CD14-positive monocyte (primary cell): ENCODE measurements around the gene SUPT20HL1. TPM values are rescaled to one million over a fixed set of nuclear protein-coding genes. Genes with fewer than 3 reads are reported as not detected.

Experiments used
- DNase-seq, 3 donors: peaks; one replicate each; pipeline ENCODE4 v3.0.0-alpha.2; 2011 to 2022
- H2AFZ ChIP-seq: 2 replicates; pipeline ENCODE4 v1.6.0; 2012; ENCODE audit warnings: mild to moderate bottlenecking, low read depth, low read length, inconsistent platforms; ENCODE audit not compliant: insufficient read depth, poor library complexity, severe bottlenecking
- H3K27ac ChIP-seq, 2 donors: 1 replicate in 1 of 2; 2 replicates in 1 of 2; pipeline ENCODE4 v1.5.1; 2012 to 2013; ENCODE audit warnings: low read length in 2 of 2, control low read depth in 1 of 2, inconsistent platforms in 1 of 2, low read depth in 1 of 2, mild to moderate bottlenecking in 1 of 2
- H3K27me3 ChIP-seq, 2 donors: one replicate each; pipeline versions ENCODE4 v1.6.0 to v1.6.1; 2011 to 2013; ENCODE audit warnings: low read length in 2 of 2; ENCODE audit not compliant: control insufficient read depth in 2 of 2, insufficient read depth in 2 of 2
- H3K36me3 ChIP-seq, 2 donors: replicated peaks in 1 of 2; 1 replicate in 1 of 2; 2 replicates in 1 of 2; pipeline versions ENCODE4 v1.5.1 to v1.6.1; 2012 to 2013; ENCODE audit warnings: low read length in 2 of 2, control low read depth in 1 of 2, inconsistent platforms in 1 of 2, mild to moderate bottlenecking in 1 of 2; ENCODE audit not compliant: insufficient read depth in 2 of 2, control insufficient read depth in 1 of 2
- H3K4me1 ChIP-seq, 2 donors: 1 replicate in 1 of 2; 2 replicates in 1 of 2; pipeline versions ENCODE4 v1.5.1 to v1.6.1; 2012 to 2013; ENCODE audit warnings: low read length in 2 of 2, control low read depth in 1 of 2, inconsistent platforms in 1 of 2, mild to moderate bottlenecking in 1 of 2, moderate library complexity in 1 of 2; ENCODE audit not compliant: insufficient read depth in 2 of 2, control insufficient read depth in 1 of 2
- H3K4me2 ChIP-seq: replicated peaks from 2 replicates; pipeline ENCODE3; 2012; ENCODE audit warnings: low read length, moderate library complexity, mild to moderate bottlenecking; ENCODE audit not compliant: poor library complexity, severe bottlenecking; ENCODE audit errors: extremely low read depth
- H3K4me3 ChIP-seq, 3 experiments: fragments of 200-600 bp in 1 of 3; sonication (generic) in 1 of 3; replicated peaks in 1 of 3; 1 replicate in 2 of 3; 2 replicates in 1 of 3; pipeline ENCODE4 v1.5.1; 2011 to 2013; ENCODE audit warnings: low read length in 3 of 3, mild to moderate bottlenecking in 3 of 3, control low read depth in 2 of 3, low read depth in 2 of 3, inconsistent platforms in 1 of 3, moderate library complexity in 1 of 3
- H3K79me2 ChIP-seq: 2 replicates; pipeline ENCODE4 v1.6.0; 2012; ENCODE audit warnings: mild to moderate bottlenecking, control low read depth, inconsistent platforms, low read length, moderate library complexity; ENCODE audit not compliant: insufficient read depth
- H3K9ac ChIP-seq: 2 replicates; pipeline ENCODE4 v1.6.0; 2017; ENCODE audit warnings: low read length, mild to moderate bottlenecking; ENCODE audit not compliant: insufficient read depth, poor library complexity, severe bottlenecking
- H3K9me3 ChIP-seq, 2 donors: replicated peaks in 1 of 2; 1 replicate in 1 of 2; 2 replicates in 1 of 2; pipeline versions ENCODE4 v1.5.1 to v1.6.1; 2012 to 2013; ENCODE audit warnings: low read length in 2 of 2, control low read depth in 1 of 2; ENCODE audit not compliant: control insufficient read depth in 1 of 2, insufficient read depth in 1 of 2
- H4K20me1 ChIP-seq: 2 replicates; pipeline ENCODE4 v1.6.0; 2012; ENCODE audit warnings: mild to moderate bottlenecking, low read length, control low read depth, moderate library complexity; ENCODE audit not compliant: insufficient read depth
- H3K27ac Mint-ChIP-seq, 7 donors: one replicate each; pipeline ENCODE4 v1.8.0; 2020; ENCODE audit warnings: mild to moderate bottlenecking in 7 of 7, mixed read lengths in 7 of 7, moderate library complexity in 6 of 7, inconsistent platforms in 2 of 7
- H3K27me3 Mint-ChIP-seq, 3 donors: one replicate each; pipeline ENCODE4 v1.8.0; 2021 to 2022; ENCODE audit warnings: low read depth in 3 of 3, mild to moderate bottlenecking in 3 of 3, mixed read lengths in 3 of 3, moderate library complexity in 3 of 3, inconsistent platforms in 1 of 3
- H3K36me3 Mint-ChIP-seq, 2 donors: one replicate each; pipeline ENCODE4 v1.8.0; 2020; ENCODE audit warnings: mixed read lengths in 2 of 2, inconsistent platforms in 1 of 2, mild to moderate bottlenecking in 1 of 2
- H3K4me1 Mint-ChIP-seq: one replicate; pipeline ENCODE4 v1.8.0; 2020; ENCODE audit warnings: mild to moderate bottlenecking, mixed read lengths
- H3K4me3 Mint-ChIP-seq, 2 donors: one replicate each; pipeline ENCODE4 v1.8.0; 2020; ENCODE audit warnings: mild to moderate bottlenecking in 2 of 2, mixed read lengths in 2 of 2, moderate library complexity in 1 of 2
- H3K9me3 Mint-ChIP-seq, 7 donors: one replicate each; pipeline ENCODE4 v1.8.0; 2020 to 2022; ENCODE audit warnings: mixed read lengths in 7 of 7, mild to moderate bottlenecking in 6 of 7, moderate library complexity in 6 of 7, inconsistent platforms in 2 of 7
- WGBS: methylation state at CpG from one replicate; pipeline ENCODE4 v1.1.5; 2013; ENCODE audit warnings: missing lambda C conversion rate; ENCODE audit not compliant: insufficient coverage; 5-methylcytosine and 5-hydroxymethylcytosine counted together
- intact Hi-C, 2 donors: fragments of 100-400 bp; cut with micrococcal nuclease; formaldehyde crosslinking; loops; one replicate each; pipeline versions ENCODE4 v1.15.0 to v1.15.1; 2023
- polyA plus RNA-seq, 3 donors: library from polyadenylated mRNA; depleted of rRNA in 1 of 3; unstranded in 2 of 3; stranded (reverse) in 1 of 3; fragments of 300-500 nt in 2 of 3; fragments of >200 nt in 1 of 3; fragmentation: Illumina TruSeq in 2 of 3; gene quantifications; 1 replicate in 2 of 3; 2 replicates in 1 of 3; pipeline ENCODE4 v1.2.3, GENCODE V29; 2012 to 2021
- TF ChIP-seq, protein P1 (sequence below): fragments of 200-600 bp; IDR thresholded peaks from one replicate; pipeline ENCODE4 v1.8.0; 2022; ENCODE audit warnings: antibody characterized with exemption, mild to moderate bottlenecking

The SUPT20HL1 gene
- polyA plus RNA-seq, 3 donors, result not detected

DNA sequence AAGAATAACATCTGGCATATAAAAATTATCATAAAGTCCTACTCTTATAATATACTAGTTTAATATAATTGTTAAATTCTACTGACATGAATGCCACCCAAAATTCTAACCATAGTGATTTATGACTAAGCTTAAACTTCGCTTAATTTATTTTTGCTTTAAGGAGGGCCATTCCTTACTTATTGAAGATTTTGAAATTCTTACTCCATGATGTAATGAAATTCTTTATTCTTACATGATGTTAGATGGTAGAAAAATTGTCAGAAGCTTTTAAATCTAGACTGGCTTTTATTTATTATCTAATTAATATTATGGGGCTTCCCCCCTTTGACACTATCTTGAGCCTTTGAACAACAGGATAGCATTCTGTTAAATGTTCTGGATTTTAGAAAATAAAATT, 27.1 kb upstream of the SUPT20HL1 start:
- H3K9me3 Mint-ChIP-seq, result peaks cover 0 to 16% (median 6%) of the 10 kb centered on the region in 7 donors
- no CpG with 5 or more reads among the region's 1 CpG for WGBS
- H3K4me1 Mint-ChIP-seq, result no peaks in the 10 kb centered on the region
- Histone ChIP-seq H3K9me3 (peaks cover 0 to 6% of the 10 kb centered on the region in 2 donors), H4K20me1 (no peaks in the 10 kb centered on the region), H3K79me2 (no peaks in the 10 kb centered on the region), H3K4me2 (no peak overlapping the region), H2AFZ (no peak overlapping the region), H3K9ac (no peak overlapping the region), H3K27me3 (peaks cover 0 to 8% of the 10 kb centered on the region in 2 donors), H3K36me3 (no peaks in the 10 kb centered on the region), H3K4me1 (no peaks in the 10 kb centered on the region), H3K4me3 (no peak overlapping the region), H3K27ac (no peak overlapping the region)
- TF ChIP-seq, protein P1, sequence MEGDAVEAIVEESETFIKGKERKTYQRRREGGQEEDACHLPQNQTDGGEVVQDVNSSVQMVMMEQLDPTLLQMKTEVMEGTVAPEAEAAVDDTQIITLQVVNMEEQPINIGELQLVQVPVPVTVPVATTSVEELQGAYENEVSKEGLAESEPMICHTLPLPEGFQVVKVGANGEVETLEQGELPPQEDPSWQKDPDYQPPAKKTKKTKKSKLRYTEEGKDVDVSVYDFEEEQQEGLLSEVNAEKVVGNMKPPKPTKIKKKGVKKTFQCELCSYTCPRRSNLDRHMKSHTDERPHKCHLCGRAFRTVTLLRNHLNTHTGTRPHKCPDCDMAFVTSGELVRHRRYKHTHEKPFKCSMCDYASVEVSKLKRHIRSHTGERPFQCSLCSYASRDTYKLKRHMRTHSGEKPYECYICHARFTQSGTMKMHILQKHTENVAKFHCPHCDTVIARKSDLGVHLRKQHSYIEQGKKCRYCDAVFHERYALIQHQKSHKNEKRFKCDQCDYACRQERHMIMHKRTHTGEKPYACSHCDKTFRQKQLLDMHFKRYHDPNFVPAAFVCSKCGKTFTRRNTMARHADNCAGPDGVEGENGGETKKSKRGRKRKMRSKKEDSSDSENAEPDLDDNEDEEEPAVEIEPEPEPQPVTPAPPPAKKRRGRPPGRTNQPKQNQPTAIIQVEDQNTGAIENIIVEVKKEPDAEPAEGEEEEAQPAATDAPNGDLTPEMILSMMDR, result no peak
- H3K27me3 Mint-ChIP-seq, result peaks cover 0 to 21% (median 3%) of the 10 kb centered on the region in 3 donors
- no peak for DNase-seq
- intact Hi-C loops, result no loop called here
- H3K27ac Mint-ChIP-seq, result no peak overlapping the region
- no peak overlapping the region for H3K4me3 Mint-ChIP-seq
- no peaks in the 10 kb centered on the region for H3K36me3 Mint-ChIP-seq

DNA sequence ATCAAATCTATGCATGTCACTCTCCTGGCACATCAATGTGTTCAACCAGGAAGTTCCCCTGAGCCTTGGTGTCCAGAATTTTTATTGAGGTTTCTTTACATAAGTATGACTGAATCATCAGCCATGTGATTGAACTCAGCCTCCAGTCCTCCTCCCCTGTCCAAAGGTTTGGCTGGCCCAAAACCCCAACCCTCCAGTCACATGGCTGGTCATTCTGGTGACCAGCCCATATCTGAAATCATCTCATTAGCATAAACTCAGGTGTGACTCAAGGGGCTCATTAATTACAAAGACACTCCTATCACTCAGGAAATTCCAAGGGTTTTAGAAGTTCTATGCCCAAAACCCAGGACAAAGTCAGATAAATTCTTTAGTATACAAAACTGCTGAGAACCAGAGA, 26.0 kb upstream of the SUPT20HL1 start:
- no peaks in the 10 kb centered on the region for H3K36me3 Mint-ChIP-seq
- H3K27me3 ChIP-seq, result peaks cover 0 to 8% of the 10 kb centered on the region in 2 donors
- no peak overlapping the region for H3K27ac Mint-ChIP-seq
- no peak overlapping the region for H3K4me3 Mint-ChIP-seq
- TF ChIP-seq, protein P1, result no peak
- peaks cover 0 to 10% (median 3%) of the 10 kb centered on the region in 3 donors for H3K27me3 Mint-ChIP-seq
- H2AFZ ChIP-seq, result no peak overlapping the region
- H3K79me2 ChIP-seq, result no peaks in the 10 kb centered on the region
- H3K9me3 ChIP-seq, result peaks cover 0 to 6% of the 10 kb centered on the region in 2 donors
- no peak overlapping the region for H3K4me2 ChIP-seq
- no peak overlapping the region for H3K4me3 ChIP-seq
- no peaks in the 10 kb centered on the region for H3K4me1 Mint-ChIP-seq
- H3K4me1 ChIP-seq, result no peaks in the 10 kb centered on the region
- H3K9ac ChIP-seq, result no peak overlapping the region
- intact Hi-C loops, result no loop called here
- no peaks in the 10 kb centered on the region for H3K36me3 ChIP-seq
- DNase-seq, result no peak
- H4K20me1 ChIP-seq, result no peaks in the 10 kb centered on the region
- peaks cover 0 to 16% (median 6%) of the 10 kb centered on the region in 7 donors for H3K9me3 Mint-ChIP-seq
- H3K27ac ChIP-seq, result no peak overlapping the region
